MM.1S (cell line): ENCODE results near the gene PTTG1IP.

Source experiments
- DNase-seq: peaks from one replicate; pipeline ENCODE4 v3.0.0-alpha.2; 2015
- H2AFZ ChIP-seq: fragments of 300-600 bp; sonication (generic); 2 replicates; pipeline ENCODE4 v1.6.0; 2016; ENCODE audit warnings: antibody characterized with exemption, low read length
- H3F3A ChIP-seq: fragments of 300-600 bp; sonication (generic); 2 replicates; pipeline ENCODE4 v1.6.1; 2016; ENCODE audit warnings: mild to moderate bottlenecking, antibody characterized with exemption, low read length, moderate library complexity, mixed read lengths; ENCODE audit not compliant: insufficient read depth
- H3K27ac ChIP-seq: fragments of 300-600 bp; sonication (generic); 2 replicates; pipeline ENCODE4 v1.5.1; 2016; ENCODE audit warnings: mild to moderate bottlenecking, low read length
- H3K27me3 ChIP-seq: fragments of 300-600 bp; sonication (generic); replicated peaks from 2 replicates; pipeline ENCODE4 v1.6.0; 2016; ENCODE audit warnings: low read length; ENCODE audit not compliant: insufficient read depth
- H3K36me3 ChIP-seq: fragments of 300-600 bp; sonication (generic); replicated peaks from 2 replicates; pipeline ENCODE4 v1.6.1; 2016; ENCODE audit warnings: mild to moderate bottlenecking, low read length, mixed read lengths; ENCODE audit not compliant: insufficient read depth
- H3K4me1 ChIP-seq: fragments of 300-600 bp; sonication (generic); 2 replicates; pipeline ENCODE4 v1.6.1; 2016; ENCODE audit warnings: low read length, mixed read lengths
- H3K4me2 ChIP-seq: fragments of 300-600 bp; sonication (generic); 2 replicates; pipeline ENCODE4 v1.6.0; 2016; ENCODE audit warnings: low read depth, low read length
- H3K4me3 ChIP-seq: fragments of 300-600 bp; sonication (generic); 2 replicates; pipeline ENCODE4 v1.5.1; 2016; ENCODE audit warnings: low read length, mixed read lengths
- H3K79me2 ChIP-seq: fragments of 300-600 bp; sonication (generic); 2 replicates; pipeline ENCODE4 v1.6.1; 2016; ENCODE audit warnings: mixed run types, low read length, mixed read lengths
- H3K9ac ChIP-seq: fragments of 300-600 bp; sonication (generic); 2 replicates; pipeline ENCODE4 v1.6.1; 2016; ENCODE audit warnings: low read length, mixed read lengths
- H3K9me2 ChIP-seq: fragments of 300-600 bp; sonication (generic); replicated peaks from 2 replicates; pipeline ENCODE4 v1.6.1; 2016; ENCODE audit warnings: mild to moderate bottlenecking, low read length, mixed read lengths; ENCODE audit not compliant: insufficient read depth
- H3K9me3 ChIP-seq: fragments of 300-600 bp; sonication (generic); replicated peaks from 2 replicates; pipeline ENCODE4 v1.6.1; 2016; ENCODE audit warnings: mild to moderate bottlenecking, low read length, mixed read lengths; ENCODE audit not compliant: insufficient read depth
- H4K20me1 ChIP-seq: fragments of 300-600 bp; sonication (generic); 2 replicates; pipeline ENCODE4 v1.6.1; 2016; ENCODE audit warnings: mild to moderate bottlenecking, low read length, moderate library complexity, mixed read lengths; ENCODE audit not compliant: insufficient read depth
- EZH2 ChIP-seq: fragments of 300-600 bp; sonication (generic); optimal IDR thresholded peaks from 2 replicates; pipeline ENCODE3; 2017; ENCODE audit warnings: low read depth, mild to moderate bottlenecking, antibody characterized with exemption, low read length, mixed read lengths
- EZH2phosphoT487 ChIP-seq: fragments of 300-600 bp; sonication (generic); IDR thresholded peaks from 2 replicates; pipeline ENCODE4 v1.6.1; 2018; ENCODE audit warnings: antibody characterized with exemption, low read length
- TF ChIP-seq, protein P1 (sequence below): fragments of 300-600 bp; sonication (generic); IDR thresholded peaks from 2 replicates; pipeline ENCODE4 v1.5.1; 2016; ENCODE audit warnings: antibody characterized with exemption, low read length, mixed read lengths

The PTTG1IP gene

DNA sequence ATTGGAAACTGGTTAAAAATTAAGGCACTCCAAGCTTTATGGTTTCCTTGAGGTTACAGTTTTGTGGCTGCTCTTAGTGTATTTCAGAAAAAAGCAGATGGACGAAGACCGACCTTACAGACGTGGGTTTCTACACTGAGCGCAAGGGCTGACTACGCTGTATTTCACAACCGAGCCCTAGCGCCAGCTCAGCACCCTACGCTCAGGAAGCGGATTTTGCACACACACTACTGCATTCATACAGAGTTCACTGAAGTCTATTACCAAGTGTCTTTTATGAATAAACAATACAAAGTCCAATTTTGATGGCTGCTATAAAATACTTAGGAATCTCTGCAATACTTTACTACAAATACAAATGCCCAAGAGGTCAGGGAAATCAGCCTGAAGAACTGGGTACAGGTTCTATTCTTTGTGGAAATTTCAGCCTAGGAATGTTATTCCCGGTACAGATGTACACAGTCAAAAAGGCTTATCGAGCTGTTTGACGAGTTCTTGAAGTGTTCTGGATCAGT, 23.8 kb downstream of the PTTG1IP start:
- TF ChIP-seq EZH2phosphoT487, result no peak
- TF ChIP-seq EZH2, result no peak
- TF ChIP-seq, protein P1, sequence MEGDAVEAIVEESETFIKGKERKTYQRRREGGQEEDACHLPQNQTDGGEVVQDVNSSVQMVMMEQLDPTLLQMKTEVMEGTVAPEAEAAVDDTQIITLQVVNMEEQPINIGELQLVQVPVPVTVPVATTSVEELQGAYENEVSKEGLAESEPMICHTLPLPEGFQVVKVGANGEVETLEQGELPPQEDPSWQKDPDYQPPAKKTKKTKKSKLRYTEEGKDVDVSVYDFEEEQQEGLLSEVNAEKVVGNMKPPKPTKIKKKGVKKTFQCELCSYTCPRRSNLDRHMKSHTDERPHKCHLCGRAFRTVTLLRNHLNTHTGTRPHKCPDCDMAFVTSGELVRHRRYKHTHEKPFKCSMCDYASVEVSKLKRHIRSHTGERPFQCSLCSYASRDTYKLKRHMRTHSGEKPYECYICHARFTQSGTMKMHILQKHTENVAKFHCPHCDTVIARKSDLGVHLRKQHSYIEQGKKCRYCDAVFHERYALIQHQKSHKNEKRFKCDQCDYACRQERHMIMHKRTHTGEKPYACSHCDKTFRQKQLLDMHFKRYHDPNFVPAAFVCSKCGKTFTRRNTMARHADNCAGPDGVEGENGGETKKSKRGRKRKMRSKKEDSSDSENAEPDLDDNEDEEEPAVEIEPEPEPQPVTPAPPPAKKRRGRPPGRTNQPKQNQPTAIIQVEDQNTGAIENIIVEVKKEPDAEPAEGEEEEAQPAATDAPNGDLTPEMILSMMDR, result no peak
- DNase-seq, result no peak
- Histone ChIP-seq H3K4me2 (no peak overlapping the region), H3K27me3 (peaks cover 22% of the 10 kb centered on the region), H4K20me1 (no peaks in the 10 kb centered on the region), H3K4me3 (no peak overlapping the region), H3K9me3 (no peaks in the 10 kb centered on the region), H3K9ac (no peak overlapping the region), H3K36me3 (0 out of 2 replicates have a peak, but pooled peaks cover 10% of the 10 kb centered on the region), H3K79me2 (0 out of 2 replicates have a peak, but pooled peaks cover 2% of the 10 kb centered on the region), H3F3A (no peaks in the 10 kb centered on the region), H3K4me1 (no peaks in the 10 kb centered on the region), H3K27ac (no peak overlapping the region), H2AFZ (no peak overlapping the region), H3K9me2 (no peaks in the 10 kb centered on the region)

DNA sequence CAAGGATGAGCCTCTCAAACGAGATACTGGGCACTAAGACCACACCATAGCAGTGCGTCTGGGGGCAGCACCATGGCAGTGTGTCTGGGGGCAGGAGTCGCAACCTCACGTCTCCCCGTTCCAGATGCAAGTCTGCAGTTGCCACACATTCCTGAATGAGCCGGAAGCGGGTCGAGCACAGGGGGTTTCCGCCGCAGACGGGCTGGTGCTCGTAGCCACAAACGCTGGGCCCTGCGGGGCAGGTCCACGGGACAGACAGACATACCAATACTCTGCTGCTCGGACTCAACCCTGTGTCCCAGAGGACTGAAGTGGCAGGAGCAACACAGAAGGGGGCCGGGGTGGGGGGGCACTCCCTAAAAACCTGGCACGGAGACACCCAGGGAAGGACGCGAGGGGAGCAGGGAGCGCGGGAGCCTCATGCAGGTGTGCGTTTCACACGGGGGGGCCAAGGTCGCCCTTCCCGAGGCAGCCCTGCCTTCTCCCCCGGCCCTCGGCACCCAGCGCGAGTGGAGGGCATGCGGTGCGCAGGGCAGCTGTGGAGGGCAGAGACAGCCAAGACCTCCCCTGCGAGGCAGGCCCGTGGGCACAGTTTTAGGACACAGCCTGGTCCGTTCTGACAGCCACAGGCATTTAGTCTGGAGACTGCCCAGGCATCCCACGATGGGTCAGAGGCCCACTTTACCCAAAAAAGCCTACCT, 24.5 kb downstream of the PTTG1IP start:
- H4K20me1 ChIP-seq, result no peaks in the 10 kb centered on the region
- H3K27me3 ChIP-seq, result peaks cover 29% of the 10 kb centered on the region
- no peaks in the 10 kb centered on the region for H3F3A ChIP-seq
- no peak overlapping the region for H2AFZ ChIP-seq
- no peak for TF ChIP-seq EZH2phosphoT487
- TF ChIP-seq, protein P1, result no peak
- TF ChIP-seq EZH2, result no peak
- H3K27ac ChIP-seq, result no peak overlapping the region
- H3K9ac ChIP-seq, result no peak overlapping the region
- H3K36me3 ChIP-seq, result 0 out of 2 replicates have a peak, but pooled peaks cover 10% of the 10 kb centered on the region
- H3K4me1 ChIP-seq, result no peaks in the 10 kb centered on the region
- no peaks in the 10 kb centered on the region for H3K9me3 ChIP-seq
- no peak overlapping the region for H3K4me2 ChIP-seq
- DNase-seq, result no peak
- no peak overlapping the region for H3K4me3 ChIP-seq
- 0 out of 2 replicates have a peak, but pooled peaks cover 2% of the 10 kb centered on the region for H3K79me2 ChIP-seq
- H3K9me2 ChIP-seq, result no peaks in the 10 kb centered on the region

DNA sequence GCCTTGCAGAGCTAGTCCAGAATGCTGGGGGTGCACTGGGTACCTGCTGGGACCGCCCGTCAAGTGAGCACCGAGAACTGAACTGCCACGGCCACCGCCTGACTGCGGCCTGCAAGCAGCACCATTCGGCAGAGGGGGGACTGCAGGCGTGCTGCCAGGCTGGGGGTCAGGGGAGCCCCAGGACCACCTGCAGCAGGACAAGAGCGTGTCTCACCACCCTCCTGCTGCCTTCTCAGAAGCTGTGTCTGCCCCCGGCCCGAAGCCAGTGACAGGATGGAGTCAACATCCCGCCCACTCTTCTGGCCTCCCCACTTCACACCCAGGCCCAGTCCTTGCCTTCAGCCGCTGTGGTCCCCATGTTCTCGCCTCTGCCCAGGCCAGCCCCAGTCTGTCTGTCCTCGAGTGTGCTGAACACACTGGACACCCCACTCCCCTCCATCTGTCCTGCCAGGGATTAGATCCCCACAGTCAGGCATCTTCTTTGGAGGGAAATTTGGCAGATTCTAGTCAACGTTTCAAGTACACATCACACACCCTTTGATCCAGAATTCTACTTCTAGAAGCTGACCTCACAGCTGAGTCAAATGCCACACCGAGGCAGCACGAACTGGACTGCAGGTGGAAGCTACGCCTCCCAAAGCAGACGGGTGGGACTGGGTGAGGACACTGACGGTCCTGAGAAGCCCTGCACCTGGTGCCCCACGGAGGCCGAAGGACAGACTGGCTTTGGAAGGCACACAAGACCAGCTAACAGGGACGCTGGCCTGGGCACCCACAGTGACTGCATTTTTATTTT, 26.0 kb downstream of the PTTG1IP start:
- H3F3A ChIP-seq, result no peaks in the 10 kb centered on the region
- H4K20me1 ChIP-seq, result no peaks in the 10 kb centered on the region
- no peak for DNase-seq
- H3K9me3 ChIP-seq, result no peaks in the 10 kb centered on the region
- H3K36me3 ChIP-seq, result 0 out of 2 replicates have a peak, but pooled peaks cover 10% of the 10 kb centered on the region
- no peaks in the 10 kb centered on the region for H3K9me2 ChIP-seq
- TF ChIP-seq EZH2phosphoT487, result no peak
- TF ChIP-seq EZH2, result no peak
- TF ChIP-seq, protein P1, result no peak
- H2AFZ ChIP-seq, result no peak overlapping the region
- peaks cover 44% of the 10 kb centered on the region for H3K27me3 ChIP-seq
- H3K79me2 ChIP-seq, result no peaks in the 10 kb centered on the region
- H3K4me3 ChIP-seq, result no peak overlapping the region
- no peak overlapping the region for H3K27ac ChIP-seq
- H3K4me2 ChIP-seq, result no peak overlapping the region
- H3K4me1 ChIP-seq, result no peaks in the 10 kb centered on the region
- H3K9ac ChIP-seq, result no peak overlapping the region
